ENCODE results near the gene SLC24A1. TPM values are rescaled to one million over a fixed set of nuclear protein-coding genes. Genes with fewer than 3 reads are reported as not detected.

The SLC24A1 gene
- total and polyA plus RNA-seq, 10 of the 15 experiments (the other 5 are each of a cell fraction or from before 2014, with no cell fraction given), result 1.4 to 5.8 (median 3.3) TPM

GRCh38 chr15:65576664-65577063 lies 45.1 kb upstream of the SLC24A1 start:
- Histone ChIP-seq H3K9me3 (replicated peaks; ENCODE audit: control insufficient read depth, insufficient read depth, low read length) (no peaks in the 10 kb centered on the region), H3K27ac (ENCODE audit: control insufficient read depth, insufficient read depth) (no peak overlapping the region), H3K36me3 (ENCODE audit: control insufficient read depth in 2 of 2, insufficient read depth in 2 of 2, low read length in 1 of 2) (peaks cover 10 to 40% of the 10 kb centered on the region in 2 experiments), H2AFZ (ENCODE audit: control insufficient read depth, low read depth, low read length) (no peak overlapping the region), H3K27me3 (replicated peaks in 1 of 2; ENCODE audit: control insufficient read depth in 2 of 2, insufficient read depth in 2 of 2, low read length in 1 of 2) (no peaks in the 10 kb centered on the region), H3K9ac (ENCODE audit: control insufficient read depth, insufficient read depth, low read length) (no peak overlapping the region), H4K20me1 (ENCODE audit: control insufficient read depth, insufficient read depth) (no peaks in the 10 kb centered on the region), H3K4me2 (ENCODE audit: control insufficient read depth, insufficient read depth) (no peak overlapping the region), H3K4me3 (no peak overlapping the region), H3K4me1 (ENCODE audit: control insufficient read depth, insufficient read depth, low read length) (peaks cover 5% of the 10 kb centered on the region), H3K79me2 (ENCODE audit: control insufficient read depth, insufficient read depth, low read length) (no peaks in the 10 kb centered on the region)
- WGBS (ENCODE audit: insufficient coverage, insufficient replicate concordance, low lambda C conversion rate, missing lambda C conversion rate), result 96% methylated on average over 1 of the region's 1 CpG
- POLR2A ChIA-PET, result no interaction called here
- FAIRE-seq, result no peak
- no peak for ATAC-seq
- TF ChIP-seq IKZF2 (IDR thresholded peaks at IDR 0.05) (no peak), SKIL (IDR thresholded peaks at IDR 0.05; ENCODE audit: low read depth, poor library complexity, severe bottlenecking) (no peak), RUNX3 (IDR thresholded peaks at IDR 0.05; ENCODE audit: low read length) (no peak), ZZZ3 (IDR thresholded peaks at IDR 0.05; ENCODE audit: control insufficient read depth, insufficient read length, low read depth) (no peak), NFYB (IDR thresholded peaks at IDR 0.05; ENCODE audit: insufficient read depth, low read depth, low read length) (no peak), MTA2 (IDR thresholded peaks at IDR 0.05; ENCODE audit: low read depth) (no peak), CBFB (IDR thresholded peaks at IDR 0.05; ENCODE audit: low read depth) (no peak), POU2F2 (IDR thresholded peaks at IDR 0.05; ENCODE audit: borderline replicate concordance, low read depth, low read length) (no peak), FOXM1 (IDR thresholded peaks at IDR 0.05; ENCODE audit: low read depth, low read length) (no peak), FOXK2 (IDR thresholded peaks at IDR 0.05) (no peak)
- no peak for DNase-seq (ENCODE audit: low read depth, low spot score)
- RAD21 ChIA-PET (ENCODE audit: unreplicated experiment), result no interaction called here
- SMC1A ChIA-PET (ENCODE audit: uncharacterized antibody, unreplicated experiment), result no interaction called here
- in situ Hi-C loops (cut with MboI), result no loop called here
- intact Hi-C loops (cut with micrococcal nuclease; ENCODE audit: unreplicated experiment), result no loop called here
- no TSS peak for BruUV-seq (replicated peaks)
- CTCF ChIA-PET, result interaction anchor here (1.1 kb wide), 1 partner anchor 8 kb away, joined by 3 read pairs; no protein-coding TSS in a partner anchor
